C1 segment of cervical spinal cord (tissue), 14 donors: ENCODE results near the gene PP2D1.
A peak's percentile ranks its signal among the peaks of the same experiment; 100 is the strongest.
"Not testable (repeated sequence)": the region's sequence is repeated elsewhere in the genome, so short reads cannot be mapped to it uniquely, and the experiment has no call there.

Experiments
- DNase-seq, 14 donors: peaks; one replicate each; lab custom pipeline; 2025; lab: John Stamatoyannopoulos, UW

PP2D1 gene

GRCh38 chr3:20040548-20041196 is 28.6 kb upstream of the PP2D1 start:
- peak in 13 of 14 donors; percentile 30 to 90 (median 79) for DNase-seq

- peak in 13 of 14 donors; percentile 45 to 90 (median 79) for DNase-seq
Observed at GRCh38 chr3:20039765-20040547, 27.9 kb upstream of the PP2D1 start, which contains the start of gene KAT2B. Gene KAT2B (plus strand): TSS chr3:20040446. CDS start chr3:20040478, 32 bp downstream.

GRCh38 chr3:20039466-20039764 is 27.4 kb upstream of the PP2D1 start:
- DNase-seq: no peak

- peak in 1 of 14 donors; percentile 42 for DNase-seq
Observed at GRCh38 chr3:20038699-20039465, 26.8 kb upstream of the PP2D1 start.

GRCh38 chr3:20037255-20037996 is 25.4 kb upstream of the PP2D1 start:
- DNase-seq: no peak

GRCh38 chr3:20035019-20035418 is 23.0 kb upstream of the PP2D1 start:
- DNase-seq: no peak

- DNase-seq: not testable (repeated sequence)
Observed at GRCh38 chr3:20031939-20032338, 19.9 kb upstream of the PP2D1 start.

- no peak for DNase-seq
Observed at GRCh38 chr3:20028905-20029331, 16.9 kb upstream of the PP2D1 start.

GRCh38 chr3:20027136-20027535 is 15.1 kb upstream of the PP2D1 start:
- DNase-seq: no peak

GRCh38 chr3:20023623-20024405 is 11.8 kb upstream of the PP2D1 start:
- DNase-seq: peak in 7 of 14 donors; percentile 19 to 45 (median 37)

GRCh38 chr3:20022954-20023622 is 11.0 kb upstream of the PP2D1 start:
- no peak for DNase-seq

GRCh38 chr3:20016076-20016475 is 4.0 kb upstream of the PP2D1 start:
- DNase-seq: not testable (repeated sequence)

GRCh38 chr3:20015525-20015924 is 3.5 kb upstream of the PP2D1 start:
- no peak for DNase-seq

- no peak for DNase-seq
Observed at GRCh38 chr3:20013396-20013795, 1.3 kb upstream of the PP2D1 start.

- no peak for DNase-seq
Observed at GRCh38 chr3:20008646-20009045, 3.4 kb downstream of the PP2D1 start.

GRCh38 chr3:20007960-20008359 is 4.1 kb downstream of the PP2D1 start:
- no peak for DNase-seq

- no peak for DNase-seq
Observed at GRCh38 chr3:20001932-20002331, 10.1 kb downstream of the PP2D1 start.

GRCh38 chr3:19997502-19997901 is 14.6 kb downstream of the PP2D1 start:
- DNase-seq: no peak

GRCh38 chr3:19994796-19995195 is 17.3 kb downstream of the PP2D1 start:
- DNase-seq: no peak

- not testable (repeated sequence) for DNase-seq
Observed at GRCh38 chr3:19988904-19989303, 23.2 kb downstream of the PP2D1 start.
